ENCODE results near the gene ANKRD65. TPM values are rescaled to one million over a fixed set of nuclear protein-coding genes. Genes with fewer than 3 reads are reported as not detected.

The ANKRD65 gene
- total RNA-seq, 1 experiment from 2014 or later: not detected

- no peak for DNase-seq (ENCODE audit: low read depth)
Observed at GRCh38 chr1:1442069-1442770, 21.1 kb upstream of the ANKRD65 start.

- DNase-seq (ENCODE audit: low read depth): no peak
Observed at GRCh38 chr1:1441002-1441888, 20.2 kb upstream of the ANKRD65 start.

DNA sequence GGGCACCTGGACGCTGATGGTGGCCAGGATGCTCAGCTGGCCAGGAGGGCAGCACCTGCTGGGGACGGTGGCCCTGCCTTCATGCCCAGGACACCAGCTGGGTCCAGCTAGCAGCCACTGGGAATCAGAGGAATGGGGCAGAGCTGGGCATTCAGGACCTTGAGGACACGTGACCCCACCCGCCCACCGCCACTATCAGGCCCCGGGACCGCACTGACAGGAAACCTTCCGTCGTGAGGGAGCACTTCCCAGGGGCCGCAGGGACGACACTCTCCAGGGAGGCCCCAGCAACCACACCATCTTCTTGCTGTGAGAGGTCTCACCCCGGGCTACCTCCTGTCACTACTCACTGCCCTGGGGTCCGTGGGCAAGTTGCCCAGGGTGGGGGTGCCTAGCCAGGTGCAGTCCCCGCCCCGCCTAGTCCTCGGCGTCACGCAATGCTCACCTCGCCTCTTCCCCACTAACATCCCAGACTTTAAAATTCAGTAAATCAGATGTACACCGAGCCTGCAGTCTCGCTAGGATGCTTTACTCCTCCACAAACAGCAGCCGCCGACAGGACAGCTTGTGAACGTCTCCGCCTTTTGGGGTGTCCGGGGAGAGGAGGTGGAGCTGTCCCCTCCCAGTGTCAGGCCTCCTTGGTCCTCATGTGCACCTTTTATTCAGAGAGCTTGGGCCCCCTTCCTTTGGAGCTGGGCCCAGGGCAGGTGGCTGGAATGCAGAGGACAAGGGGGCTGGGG is 19.4 kb upstream of the ANKRD65 start:
- DNase-seq (ENCODE audit: low read depth): no peak

GRCh38 chr1:1439546-1440261 is 18.6 kb upstream of the ANKRD65 start:
- no peak for DNase-seq (ENCODE audit: low read depth)

- DNase-seq (ENCODE audit: low read depth): no peak
Observed at GRCh38 chr1:1438531-1439381, 17.7 kb upstream of the ANKRD65 start.

DNA sequence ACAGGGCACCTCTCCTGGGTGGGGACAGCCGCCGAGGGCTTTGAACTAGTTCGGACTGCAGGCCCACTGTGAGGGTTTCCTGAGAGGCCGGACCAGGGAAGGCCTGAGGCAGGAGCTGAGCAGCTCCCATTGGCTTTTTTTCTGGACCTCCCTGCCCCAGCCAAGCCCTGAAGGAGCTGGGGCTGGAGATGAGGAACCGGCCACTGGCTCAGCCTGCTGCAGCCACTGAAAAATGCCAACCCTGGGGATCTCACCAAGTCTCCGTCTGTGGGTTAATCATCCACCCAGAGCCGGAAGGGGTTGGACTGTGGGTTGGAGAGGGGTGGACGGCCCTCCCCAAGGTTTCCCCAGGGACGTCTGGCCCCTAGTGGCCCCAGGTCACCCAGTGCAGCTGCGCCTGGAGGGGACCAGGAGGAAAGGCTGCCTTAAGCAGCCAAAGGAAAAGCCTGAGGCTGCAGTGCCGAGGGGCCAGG is 16.9 kb upstream of the ANKRD65 start:
- peak; percentile 33 for DNase-seq (ENCODE audit: low read depth)

DNA sequence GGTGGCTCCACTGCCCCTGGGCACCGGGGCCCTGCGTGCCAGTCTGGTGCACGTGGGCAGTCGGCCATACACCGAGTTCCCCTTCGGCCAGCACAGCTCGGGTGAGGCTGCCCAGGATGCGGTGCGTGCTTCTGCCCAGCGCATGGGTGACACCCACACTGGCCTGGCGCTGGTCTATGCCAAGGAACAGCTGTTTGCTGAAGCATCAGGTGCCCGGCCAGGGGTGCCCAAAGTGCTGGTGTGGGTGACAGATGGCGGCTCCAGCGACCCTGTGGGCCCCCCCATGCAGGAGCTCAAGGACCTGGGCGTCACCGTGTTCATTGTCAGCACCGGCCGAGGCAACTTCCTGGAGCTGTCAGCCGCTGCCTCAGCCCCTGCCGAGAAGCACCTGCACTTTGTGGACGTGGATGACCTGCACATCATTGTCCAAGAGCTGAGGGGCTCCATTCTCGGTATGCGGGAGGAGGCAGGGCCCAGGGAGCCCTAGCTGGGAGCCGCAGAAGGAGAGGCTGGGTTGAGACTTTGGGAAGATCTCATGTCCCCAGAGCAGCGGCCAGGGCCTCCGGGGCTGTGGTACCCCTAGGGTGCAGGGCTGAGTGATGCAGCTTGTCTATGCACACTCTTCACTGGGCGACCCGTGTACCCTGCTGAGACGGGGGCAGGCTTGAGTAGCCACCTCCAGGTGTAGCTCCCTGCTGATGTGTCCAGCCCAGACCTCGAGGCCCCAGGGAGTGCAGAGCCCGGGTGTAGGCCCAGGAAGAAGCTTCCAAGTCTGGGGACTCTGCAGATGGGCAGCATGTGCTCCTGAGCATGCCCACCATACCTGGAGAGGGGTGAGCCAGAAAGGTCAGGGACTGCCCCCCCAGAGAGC is 16.2 kb upstream of the ANKRD65 start:
- DNase-seq (ENCODE audit: low read depth): no peak

- DNase-seq (ENCODE audit: low read depth): no peak
Observed at GRCh38 chr1:1436630-1437032, 15.6 kb upstream of the ANKRD65 start.

- no peak for DNase-seq (ENCODE audit: low read depth)
Observed at GRCh38 chr1:1435911-1436629, 15.0 kb upstream of the ANKRD65 start.

- peak; percentile 61 for DNase-seq (ENCODE audit: low read depth)
Observed at GRCh38 chr1:1435106-1435903, 14.2 kb upstream of the ANKRD65 start, which contains the start of gene VWA1. VWA1 (plus strand) TSS chr1:1435690; CDS start chr1:1435749, 59 bp downstream.

DNA sequence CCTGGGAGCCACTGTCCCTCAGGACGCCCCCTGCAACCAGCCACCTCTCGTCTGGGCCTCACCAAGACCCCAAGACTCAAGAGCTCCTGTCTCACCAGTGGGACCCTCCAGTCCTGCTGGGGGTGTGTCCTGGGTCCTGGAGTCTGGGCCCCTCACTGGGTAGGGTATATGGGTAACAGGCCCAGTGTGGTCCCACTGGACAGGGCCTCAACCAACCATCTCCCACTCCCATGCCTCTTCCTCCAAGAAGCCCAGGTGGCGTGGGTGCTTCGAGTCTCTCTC is 13.7 kb upstream of the ANKRD65 start:
- no peak for DNase-seq (ENCODE audit: low read depth)

DNA sequence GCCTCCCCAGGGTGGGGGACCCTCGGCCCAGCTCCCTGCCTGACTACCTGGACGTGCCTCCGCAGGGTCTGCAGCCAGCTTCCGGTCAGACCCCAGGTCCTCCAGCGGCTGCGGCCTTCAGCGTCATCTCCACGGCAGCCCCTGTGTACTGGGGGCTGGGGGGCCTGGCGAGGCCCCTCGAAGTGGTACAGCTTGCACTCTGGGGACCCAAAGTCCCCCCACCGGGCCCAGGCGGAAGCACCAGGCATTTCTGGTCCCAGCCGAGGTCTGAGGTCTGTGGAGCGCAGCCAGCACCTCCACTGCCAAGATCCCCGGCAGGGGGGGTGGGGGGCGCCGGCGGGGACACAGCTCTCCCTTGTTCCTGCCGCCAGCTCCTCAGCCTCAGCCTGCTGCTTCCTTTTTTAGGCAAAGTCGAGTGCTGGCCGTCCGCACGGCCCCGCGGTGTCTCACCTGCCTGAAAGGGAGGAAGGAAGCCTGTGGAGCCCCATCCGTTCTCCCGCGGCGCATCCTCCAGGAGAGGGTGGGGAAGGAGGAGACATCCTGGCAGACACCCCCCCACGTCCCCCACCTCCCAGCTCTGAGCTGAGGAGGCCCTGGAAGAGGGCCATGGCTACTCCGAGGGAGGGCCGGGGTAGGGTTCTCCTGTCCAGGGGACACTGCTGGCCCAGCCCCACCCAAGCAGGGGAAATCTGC is 13.2 kb upstream of the ANKRD65 start:
- no peak for DNase-seq (ENCODE audit: low read depth)

DNA sequence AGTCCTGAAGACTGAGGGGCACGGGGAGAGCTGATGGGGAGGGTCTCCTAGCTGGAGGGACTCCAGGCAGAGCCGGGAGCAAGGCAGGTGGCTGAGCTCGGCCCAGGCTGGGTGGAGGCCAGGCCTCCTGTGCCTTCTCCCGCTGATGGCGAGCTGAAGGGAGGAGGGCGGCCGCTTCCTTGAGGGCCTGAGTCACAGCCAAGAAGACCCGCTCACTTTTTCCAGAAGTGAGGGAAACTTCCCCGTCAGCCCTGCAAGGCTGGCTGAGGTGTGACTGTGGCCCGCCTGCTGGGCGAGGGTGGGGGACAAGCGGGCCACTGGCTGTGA is 12.7 kb upstream of the ANKRD65 start:
- DNase-seq (ENCODE audit: low read depth): peak; percentile 30

DNA sequence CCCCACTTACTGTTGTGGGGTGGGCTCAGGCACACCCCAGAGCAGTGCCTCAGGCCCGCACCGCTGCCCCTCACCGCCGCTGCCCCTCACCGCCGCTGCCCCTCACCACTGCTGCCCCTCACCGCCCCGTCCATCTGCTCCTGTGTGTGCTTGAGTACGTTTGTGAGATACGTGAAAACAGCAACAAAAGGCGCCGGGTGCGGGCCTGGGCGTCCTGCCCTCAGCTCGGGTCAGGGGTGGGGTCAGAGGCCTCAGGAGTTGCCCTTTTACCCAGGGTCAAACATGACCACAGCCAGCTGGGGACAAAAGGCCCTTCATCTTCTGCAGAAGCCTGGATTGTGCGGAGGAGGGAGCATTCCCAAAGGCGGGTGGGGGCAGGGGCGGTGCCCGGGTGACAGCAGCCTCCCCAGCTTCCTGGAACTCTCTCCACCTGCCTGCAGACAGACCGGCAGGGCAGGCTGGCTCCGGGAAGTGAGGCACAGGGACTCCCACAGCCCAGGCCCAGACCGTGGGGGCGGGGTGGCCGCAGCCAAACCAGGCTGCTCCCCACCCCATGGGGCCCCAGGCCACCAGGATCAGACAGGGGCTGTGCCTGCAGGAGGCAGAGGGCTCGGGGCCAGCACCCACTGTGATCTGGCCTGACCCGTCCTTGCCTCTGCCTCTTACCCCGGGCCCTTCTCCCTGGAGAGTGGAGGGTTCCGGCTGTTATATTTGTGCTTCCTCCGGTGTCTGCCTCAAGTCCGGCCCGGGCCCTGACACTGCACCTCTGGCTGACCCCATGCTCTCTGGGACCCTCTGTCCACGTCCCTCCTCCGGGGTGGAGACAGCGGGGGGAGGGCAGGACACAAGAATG is 12.1 kb upstream of the ANKRD65 start:
- DNase-seq (ENCODE audit: low read depth): no peak

GRCh38 chr1:1432274-1432950 is 11.3 kb upstream of the ANKRD65 start:
- no peak for DNase-seq (ENCODE audit: low read depth)

DNA sequence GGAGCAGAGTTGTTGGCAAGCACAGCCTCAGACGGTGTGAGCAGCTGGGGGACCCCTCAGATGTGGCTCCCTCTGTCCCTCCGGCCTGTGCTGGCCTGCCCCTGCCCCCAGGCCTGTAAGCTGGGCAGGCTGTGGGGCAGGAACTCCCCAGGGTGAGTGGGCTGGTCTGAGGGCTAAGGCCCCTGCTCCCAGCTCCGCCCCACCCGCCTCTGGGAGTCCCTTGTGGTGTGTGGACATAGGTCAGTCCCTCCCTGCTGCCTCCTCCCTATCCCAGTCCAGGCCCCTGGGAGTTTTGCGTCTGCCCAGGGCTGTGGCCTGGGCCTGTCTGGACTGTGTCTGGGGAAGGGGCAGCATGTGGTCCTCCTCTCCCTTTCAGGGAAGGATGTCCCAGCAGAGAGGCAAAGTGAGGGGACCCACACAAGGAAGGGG is 10.8 kb upstream of the ANKRD65 start:
- DNase-seq (ENCODE audit: low read depth): no peak

All from RPMI7951 (cell line).